Activated naive CD8-positive, alpha-beta T cell treated with anti-CD3 and anti-CD28 coated beads for 36 hours (primary cell): ENCODE data around the gene CCDC146. TPM values are rescaled to one million over a fixed set of nuclear protein-coding genes. Genes with fewer than 3 reads are reported as not detected.
"Not testable (repeated sequence)": the region's sequence is repeated elsewhere in the genome, so short reads cannot be mapped to it uniquely, and the experiment has no call there.

ENCODE experiments used
- DNase-seq: peaks from one replicate; pipeline ENCODE4 v3.0.0; 2021
- H3K27ac Mint-ChIP-seq: one replicate; pipeline ENCODE4 v1.8.0; 2022; ENCODE audit warnings: mild to moderate bottlenecking, moderate library complexity, mixed read lengths
- H3K27me3 Mint-ChIP-seq: one replicate; pipeline ENCODE4 v1.8.0; 2022; ENCODE audit warnings: mild to moderate bottlenecking, mixed read lengths
- H3K36me3 Mint-ChIP-seq: one replicate; pipeline ENCODE4 v1.8.0; 2021; ENCODE audit warnings: mild to moderate bottlenecking, mixed read lengths
- H3K4me1 Mint-ChIP-seq: one replicate; pipeline ENCODE4 v1.8.0; 2021; ENCODE audit warnings: mixed read lengths
- H3K4me3 Mint-ChIP-seq: one replicate; pipeline ENCODE4 v1.8.0; 2022; ENCODE audit warnings: mild to moderate bottlenecking, moderate library complexity, mixed read lengths
- H3K9me3 Mint-ChIP-seq: one replicate; pipeline ENCODE4 v1.8.0; 2022; ENCODE audit warnings: mixed read lengths
- total RNA-seq, 2 experiments: library from RNA; stranded (reverse); gene quantifications; one replicate each; pipeline ENCODE4 v1.2.3, GENCODE V29; 2021

Gene CCDC146
- total RNA-seq, result under 1 TPM; 0.90 to 0.93 TPM

DNA sequence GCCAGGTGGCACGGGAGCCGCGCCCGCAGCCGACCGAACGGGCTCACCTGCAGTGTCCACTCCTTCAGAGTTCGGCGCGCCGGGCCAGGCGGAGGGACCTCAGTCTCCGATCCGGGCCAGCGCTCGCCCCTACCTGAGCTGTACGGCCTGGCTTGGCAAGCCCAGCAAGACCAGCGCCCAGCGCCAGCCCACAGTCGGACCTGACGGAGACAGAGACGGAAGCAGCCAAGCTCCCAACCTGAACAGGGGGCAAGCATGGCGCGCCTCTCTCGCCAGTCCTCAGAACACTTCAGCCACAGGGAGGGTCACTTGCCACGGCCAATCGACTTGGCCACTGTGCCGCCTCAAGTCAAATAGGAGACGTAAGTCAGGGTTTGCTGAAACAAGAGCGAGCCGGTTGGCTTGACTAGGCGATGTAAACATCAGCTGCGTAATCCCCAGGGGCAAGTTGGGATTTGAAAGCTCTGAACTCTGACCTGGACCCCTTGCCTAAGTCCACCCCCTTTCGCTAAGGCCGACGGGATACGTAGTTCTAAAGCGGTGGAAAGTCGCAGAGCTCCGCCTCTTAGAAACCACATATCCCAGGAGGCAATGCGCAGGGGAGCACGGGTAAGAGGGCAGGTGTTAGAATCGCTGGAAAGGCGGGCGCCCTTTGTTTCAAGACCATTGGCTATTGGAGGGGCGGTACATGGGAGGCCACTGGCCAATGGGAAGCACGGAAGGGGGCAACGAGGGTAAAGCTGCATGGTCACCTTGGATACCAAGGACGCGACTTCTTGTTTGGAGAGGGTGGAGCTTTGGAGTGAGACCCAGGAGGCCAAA lies at the start of gene CCDC146:
Gene CCDC146, plus strand, starts transcription at position 756 of the 822 bp plus-strand sequence. CDS start 45,054 bp downstream, outside the sequence.
- H3K9me3 Mint-ChIP-seq, H3K27me3 Mint-ChIP-seq, H3K36me3 Mint-ChIP-seq: not testable (repeated sequence)
- DNase-seq, result peak; percentile 92
- peak within 1 kb of the TSS; percentile 84 for H3K4me3 Mint-ChIP-seq
- peak within 1 kb of the TSS; percentile 64 for H3K27ac Mint-ChIP-seq
- peaks cover 14% of the 10 kb centered on the region for H3K4me1 Mint-ChIP-seq

GRCh38 chr7:77074786-77075396 lies 47.5 kb upstream of the CCDC146 start:
- not testable (repeated sequence) for H3K4me3 Mint-ChIP-seq, H3K4me1 Mint-ChIP-seq, H3K9me3 Mint-ChIP-seq, H3K27me3 Mint-ChIP-seq, DNase-seq, H3K27ac Mint-ChIP-seq
- H3K36me3 Mint-ChIP-seq, result peaks cover 28% of the 10 kb centered on the region

DNA sequence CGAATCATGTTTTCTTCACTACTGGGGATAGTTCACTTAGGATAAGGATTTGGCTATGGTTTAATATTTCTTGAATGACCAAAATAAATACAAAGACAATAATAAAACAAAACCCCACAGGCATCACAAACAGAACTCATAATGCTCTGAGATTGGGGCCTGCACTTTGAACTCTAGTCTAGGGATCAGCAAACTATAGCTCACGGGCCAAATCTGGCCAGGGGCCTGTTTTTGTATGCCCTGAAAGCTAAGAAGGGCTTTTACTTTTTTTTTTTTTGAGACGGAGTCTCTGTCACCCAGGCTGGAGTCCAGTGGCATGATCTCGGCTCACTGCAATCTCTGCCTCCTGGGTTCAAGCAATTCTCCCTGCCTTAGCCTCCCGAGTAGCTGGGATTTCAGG lies 45.4 kb upstream of the CCDC146 start:
- H3K9me3 Mint-ChIP-seq, H3K27me3 Mint-ChIP-seq, H3K4me3 Mint-ChIP-seq, H3K4me1 Mint-ChIP-seq, H3K27ac Mint-ChIP-seq, DNase-seq: not testable (repeated sequence)
- H3K36me3 Mint-ChIP-seq, result peaks cover 16% of the 10 kb centered on the region

GRCh38 chr7:77079112-77079511 lies 43.3 kb upstream of the CCDC146 start:
- H3K27me3 Mint-ChIP-seq, H3K27ac Mint-ChIP-seq, H3K9me3 Mint-ChIP-seq, DNase-seq, H3K4me1 Mint-ChIP-seq, H3K4me3 Mint-ChIP-seq: not testable (repeated sequence)
- peaks cover 14% of the 10 kb centered on the region for H3K36me3 Mint-ChIP-seq

- H3K36me3 Mint-ChIP-seq, H3K4me3 Mint-ChIP-seq, DNase-seq, H3K27me3 Mint-ChIP-seq, H3K27ac Mint-ChIP-seq, H3K9me3 Mint-ChIP-seq, H3K4me1 Mint-ChIP-seq: not testable (repeated sequence)
These were observed 42.8 kb upstream of the CCDC146 start for GRCh38 chr7:77079624-77080023.

DNA sequence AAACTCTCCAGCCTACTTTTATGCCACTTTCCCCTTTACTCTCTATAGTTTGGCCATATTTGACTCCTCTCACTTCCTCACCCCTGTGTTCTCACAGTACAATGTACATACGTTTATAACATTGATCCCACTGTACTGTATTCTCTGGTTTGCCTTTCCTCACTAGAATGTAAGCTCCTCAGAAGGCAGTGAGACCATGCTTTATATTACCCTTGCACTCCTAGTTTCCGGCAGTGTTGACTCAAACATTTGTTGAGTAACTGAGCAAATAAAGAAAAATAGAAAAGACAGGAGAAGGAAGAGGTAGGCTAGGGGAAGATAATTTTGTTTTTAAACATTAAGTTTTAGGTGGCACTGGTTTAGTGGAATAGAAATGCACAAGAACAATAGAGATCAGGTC lies 42.2 kb upstream of the CCDC146 start:
- H3K27me3 Mint-ChIP-seq, DNase-seq, H3K27ac Mint-ChIP-seq, H3K4me3 Mint-ChIP-seq, H3K9me3 Mint-ChIP-seq, H3K36me3 Mint-ChIP-seq, H3K4me1 Mint-ChIP-seq: not testable (repeated sequence)

- H3K9me3 Mint-ChIP-seq, H3K4me1 Mint-ChIP-seq, H3K27ac Mint-ChIP-seq, H3K36me3 Mint-ChIP-seq, H3K27me3 Mint-ChIP-seq, H3K4me3 Mint-ChIP-seq, DNase-seq: not testable (repeated sequence)
These were observed 40.2 kb upstream of the CCDC146 start for GRCh38 chr7:77082192-77082591.

DNA sequence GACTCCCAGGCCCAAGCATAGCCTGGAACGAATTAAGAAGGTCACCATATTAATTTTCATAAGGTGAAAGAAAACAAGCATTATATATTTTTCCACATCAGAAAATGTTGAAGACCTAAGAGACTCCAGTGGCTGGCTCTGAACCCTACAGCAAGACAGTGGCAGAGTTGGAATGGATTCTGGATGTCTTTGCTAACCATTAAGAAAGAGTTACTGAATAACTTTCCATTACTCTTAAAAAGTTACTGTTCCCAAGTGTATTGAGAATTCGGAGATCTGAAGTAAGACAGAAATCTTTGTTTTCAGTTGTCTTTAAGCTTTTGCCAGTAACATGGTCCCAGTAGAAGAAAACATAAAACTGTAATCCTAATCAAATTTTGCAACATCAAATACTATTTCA lies 30.1 kb upstream of the CCDC146 start:
- DNase-seq, H3K4me1 Mint-ChIP-seq, H3K4me3 Mint-ChIP-seq, H3K27me3 Mint-ChIP-seq, H3K27ac Mint-ChIP-seq, H3K9me3 Mint-ChIP-seq: not testable (repeated sequence)
- H3K36me3 Mint-ChIP-seq, result peaks cover 21% of the 10 kb centered on the region

DNA sequence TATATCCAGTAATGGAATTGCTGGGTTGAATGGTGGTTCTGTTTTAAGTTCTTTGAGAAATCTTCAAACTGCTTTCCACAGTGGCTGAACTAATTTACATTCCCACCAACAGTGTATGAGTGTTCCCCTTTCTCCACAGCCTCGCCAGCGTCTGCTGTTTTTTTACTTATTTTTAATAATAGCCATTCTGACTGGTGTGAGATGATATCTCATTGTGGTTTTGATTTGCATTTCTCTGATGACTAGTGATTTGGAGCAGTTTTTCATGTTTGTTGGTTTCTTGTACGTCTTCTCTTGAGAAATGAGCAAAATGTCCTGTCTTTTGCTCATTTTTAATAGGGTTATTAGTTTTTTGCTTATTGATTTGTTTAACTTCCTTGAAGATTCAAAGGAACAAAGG lies 21.9 kb upstream of the CCDC146 start:
- not testable (repeated sequence) for H3K27me3 Mint-ChIP-seq, DNase-seq, H3K27ac Mint-ChIP-seq, H3K4me1 Mint-ChIP-seq, H3K9me3 Mint-ChIP-seq, H3K4me3 Mint-ChIP-seq, H3K36me3 Mint-ChIP-seq

DNA sequence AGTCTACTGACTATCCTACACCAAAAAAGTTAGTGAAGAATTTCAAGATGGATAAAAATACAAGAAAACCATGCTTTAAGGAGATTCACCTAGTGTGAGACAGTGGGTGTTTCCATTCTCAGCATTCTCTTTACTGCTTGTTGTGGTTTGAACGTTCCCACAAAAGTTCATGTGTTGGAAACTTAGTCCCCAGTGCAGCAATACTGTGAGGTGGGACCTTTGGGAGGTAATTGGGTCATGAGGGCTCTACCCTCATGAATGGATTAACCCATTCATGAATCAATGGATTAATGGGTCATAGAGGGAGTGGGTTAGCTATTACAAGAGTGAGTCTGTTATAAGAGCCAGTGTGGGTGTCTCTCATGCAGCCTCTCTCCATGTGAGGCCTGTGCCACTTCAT lies 21.2 kb upstream of the CCDC146 start:
- H3K27me3 Mint-ChIP-seq, H3K36me3 Mint-ChIP-seq, H3K27ac Mint-ChIP-seq, H3K9me3 Mint-ChIP-seq, DNase-seq, H3K4me3 Mint-ChIP-seq, H3K4me1 Mint-ChIP-seq: not testable (repeated sequence)

DNA sequence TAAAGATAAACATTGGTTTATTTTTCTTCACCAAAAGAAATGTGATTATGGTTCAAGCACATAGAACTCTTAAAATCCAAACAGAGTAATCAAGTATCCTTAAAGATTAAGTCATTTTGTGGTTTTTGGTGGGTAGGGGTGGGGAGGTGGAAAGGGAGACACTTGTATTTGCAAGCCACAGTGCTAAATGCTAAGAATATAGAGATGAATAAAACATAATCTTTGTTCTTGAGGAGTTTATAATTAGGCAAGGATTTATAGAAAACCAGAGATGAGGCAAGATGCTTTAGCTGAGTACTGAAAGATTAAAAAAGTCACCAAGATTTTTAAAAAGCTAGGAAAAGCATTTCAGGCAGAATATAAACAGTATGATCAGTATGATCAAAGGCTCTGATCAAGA lies 19.7 kb upstream of the CCDC146 start:
- not testable (repeated sequence) for H3K4me3 Mint-ChIP-seq, H3K9me3 Mint-ChIP-seq, H3K27ac Mint-ChIP-seq, H3K36me3 Mint-ChIP-seq, H3K27me3 Mint-ChIP-seq, H3K4me1 Mint-ChIP-seq, DNase-seq

DNA sequence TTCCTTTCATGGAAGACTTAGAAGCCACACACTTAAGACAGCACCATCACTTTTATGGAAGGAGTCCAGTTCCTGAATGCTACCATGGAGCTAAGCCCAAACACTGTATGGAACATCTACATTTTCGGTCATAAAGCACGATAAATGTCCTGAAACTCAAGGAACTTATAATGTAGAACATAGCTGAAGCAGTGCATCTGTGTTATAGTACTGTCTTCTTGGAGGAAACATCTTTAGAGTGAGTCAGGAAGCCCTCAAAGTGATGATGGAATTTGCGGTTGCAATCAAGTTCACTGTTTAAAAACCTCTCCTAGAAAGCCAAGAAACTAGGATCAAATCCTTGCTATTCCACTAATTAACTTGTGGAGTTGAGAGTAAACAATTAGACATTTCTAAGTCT lies 16.5 kb upstream of the CCDC146 start:
- H3K4me1 Mint-ChIP-seq, result not testable (repeated sequence)

GRCh38 chr7:77107659-77108058 lies 14.8 kb upstream of the CCDC146 start:
- H3K4me1 Mint-ChIP-seq, H3K4me3 Mint-ChIP-seq, H3K9me3 Mint-ChIP-seq, H3K27ac Mint-ChIP-seq, H3K27me3 Mint-ChIP-seq, H3K36me3 Mint-ChIP-seq, DNase-seq: not testable (repeated sequence)

More for the DNA sequence above, 16.5 kb upstream of the CCDC146 start:
- DNase-seq, H3K27me3 Mint-ChIP-seq, H3K27ac Mint-ChIP-seq, H3K9me3 Mint-ChIP-seq, H3K4me3 Mint-ChIP-seq, H3K36me3 Mint-ChIP-seq: not testable (repeated sequence)

DNA sequence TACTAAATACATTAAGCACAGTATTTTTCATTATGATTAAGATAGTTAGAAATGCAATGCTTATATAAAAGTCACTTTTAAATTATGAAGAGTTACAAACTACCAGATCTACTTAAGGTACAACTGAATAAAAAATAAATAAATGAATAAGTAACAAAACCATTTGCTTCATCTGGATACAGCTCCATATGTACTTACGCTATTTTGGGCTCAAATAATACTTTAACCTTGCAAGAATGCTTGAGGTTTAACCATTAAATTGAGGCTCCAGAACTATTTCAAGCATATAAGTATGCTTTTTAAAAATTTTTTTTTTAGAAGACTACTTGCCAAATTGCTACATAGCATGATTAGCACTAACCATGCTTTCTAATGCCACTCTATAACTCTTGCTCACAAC lies 14.1 kb upstream of the CCDC146 start:
- not testable (repeated sequence) for H3K27me3 Mint-ChIP-seq, H3K9me3 Mint-ChIP-seq, H3K4me1 Mint-ChIP-seq, H3K27ac Mint-ChIP-seq, DNase-seq, H3K36me3 Mint-ChIP-seq, H3K4me3 Mint-ChIP-seq

GRCh38 chr7:77112719-77113306 lies 9.6 kb upstream of the CCDC146 start:
- H3K36me3 Mint-ChIP-seq, H3K4me1 Mint-ChIP-seq, H3K27me3 Mint-ChIP-seq, H3K9me3 Mint-ChIP-seq, DNase-seq, H3K4me3 Mint-ChIP-seq, H3K27ac Mint-ChIP-seq: not testable (repeated sequence)

DNA sequence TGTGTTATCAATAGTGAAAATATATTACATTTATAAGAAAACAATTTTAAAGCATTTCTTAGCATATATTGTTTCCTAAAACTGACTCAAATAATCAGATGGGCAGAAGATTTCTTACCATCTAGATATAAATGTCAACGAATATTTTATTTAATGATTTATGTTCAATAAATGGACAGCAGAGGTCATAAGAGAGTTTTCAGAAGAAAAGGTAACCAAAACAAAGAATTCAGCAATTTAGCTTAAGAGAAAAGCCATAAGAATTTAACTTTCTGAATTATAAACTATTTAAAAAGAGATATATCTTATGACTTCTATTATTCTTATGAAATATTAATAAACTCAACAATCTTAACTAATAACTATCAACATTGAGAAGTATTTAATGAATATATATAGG lies 3.1 kb downstream of the CCDC146 start:
- H3K4me1 Mint-ChIP-seq, result peaks cover 16% of the 10 kb centered on the region
- H3K27me3 Mint-ChIP-seq, H3K27ac Mint-ChIP-seq, DNase-seq, H3K4me3 Mint-ChIP-seq, H3K9me3 Mint-ChIP-seq, H3K36me3 Mint-ChIP-seq: not testable (repeated sequence)
